ENCODE data around the gene FXYD3.

FXYD3 gene

DNA sequence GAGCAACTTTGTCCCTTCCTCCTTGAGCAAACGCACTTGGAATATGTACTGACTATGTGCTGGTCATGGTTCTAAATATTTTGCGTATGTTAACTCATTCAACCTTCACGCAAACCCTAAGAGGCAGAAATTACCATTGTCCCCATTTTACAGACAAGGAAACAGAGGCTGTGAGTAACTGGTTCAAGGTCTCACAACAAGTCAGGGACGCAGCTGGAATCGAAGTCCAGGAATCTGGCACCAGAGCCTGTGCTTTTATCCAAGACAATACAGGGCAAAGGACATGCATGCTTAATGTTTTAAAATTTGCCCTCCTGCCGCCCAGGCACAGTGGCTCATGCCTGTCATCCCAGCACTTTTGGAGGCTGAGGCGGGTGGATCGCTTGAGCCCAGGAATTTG lies 44.0 kb downstream of the FXYD3 start:
- no peak for TF ChIP-seq CTCF (IDR thresholded peaks at IDR 0.05; ENCODE audit: insufficient read depth, low read length)
- no peak for TF ChIP-seq GABPA (IDR thresholded peaks at IDR 0.05; ENCODE audit: low read depth)
- TF ChIP-seq SPI1 (IDR thresholded peaks at IDR 0.05; ENCODE audit: borderline replicate concordance, low read depth), result no peak
- no peak for TF ChIP-seq POLR2AphosphoS5 (IDR thresholded peaks at IDR 0.05; ENCODE audit: low read depth)
- no peak for TF ChIP-seq REST (IDR thresholded peaks at IDR 0.05; ENCODE audit: insufficient replicate concordance, low read depth)
- Histone ChIP-seq H3K27ac (replicated peaks) (no peak overlapping the region), H3K27me3 (ENCODE audit: insufficient read depth, poor library complexity, severe bottlenecking) (no peaks in the 10 kb centered on the region), H3K4me3 (replicated peaks; ENCODE audit: insufficient read depth, low read length) (no peak overlapping the region)
- DNase-seq (ENCODE audit: low read depth in 1 of 2, low spot score in 1 of 2), result no peak

DNA sequence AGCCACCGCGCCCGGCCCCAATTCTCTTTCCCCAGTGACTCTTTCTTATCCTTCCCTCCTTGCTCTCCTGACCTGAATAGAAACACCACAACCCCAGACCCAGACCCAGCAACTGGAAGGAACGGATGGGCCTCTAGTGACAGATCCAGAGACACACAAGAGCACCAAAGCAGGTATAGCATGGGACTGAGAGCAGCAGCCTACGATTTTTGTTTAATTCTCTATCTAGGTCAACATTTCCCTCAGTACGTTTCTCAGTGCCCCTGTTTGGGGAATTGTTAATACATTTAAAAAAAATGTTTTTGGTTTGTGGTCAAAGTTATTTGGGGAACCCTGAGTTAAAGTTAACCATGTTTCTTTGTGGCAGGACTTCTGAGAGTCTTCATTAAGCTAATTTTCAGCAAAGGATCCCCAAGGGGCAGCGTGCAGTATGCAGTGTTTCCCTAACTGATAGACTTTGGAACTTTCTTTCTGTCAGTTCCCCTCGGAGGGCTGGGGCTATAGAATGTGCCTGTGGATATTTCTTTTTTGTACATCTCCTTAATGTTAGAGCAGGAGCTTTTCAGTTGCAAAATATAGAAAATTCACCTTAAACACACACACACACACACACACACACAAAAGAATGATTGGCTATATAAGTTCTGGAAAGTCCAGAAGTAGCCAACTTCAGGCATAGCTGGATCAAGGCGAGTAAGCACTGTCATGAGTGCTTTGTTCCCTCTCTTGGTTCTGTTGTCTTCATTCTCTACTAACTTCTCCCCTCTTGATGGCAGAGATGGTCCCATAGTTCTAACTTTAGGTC lies 45.2 kb downstream of the FXYD3 start:
- H3K27me3 ChIP-seq (ENCODE audit: insufficient read depth, poor library complexity, severe bottlenecking), result no peaks in the 10 kb centered on the region
- H3K4me3 ChIP-seq (replicated peaks; ENCODE audit: insufficient read depth, low read length), result no peak overlapping the region
- TF ChIP-seq GABPA (IDR thresholded peaks at IDR 0.05; ENCODE audit: low read depth) (no peak), CTCF (IDR thresholded peaks at IDR 0.05; ENCODE audit: insufficient read depth, low read length) (no peak), REST (IDR thresholded peaks at IDR 0.05; ENCODE audit: insufficient replicate concordance, low read depth) (no peak), SPI1 (IDR thresholded peaks at IDR 0.05; ENCODE audit: borderline replicate concordance, low read depth) (no peak), POLR2AphosphoS5 (IDR thresholded peaks at IDR 0.05; ENCODE audit: low read depth) (no peak)
- no peak for DNase-seq (ENCODE audit: low read depth in 1 of 2, low spot score in 1 of 2)
- no peak overlapping the region for H3K27ac ChIP-seq (replicated peaks)

GRCh38 chr19:35161434-35161743 lies 45.8 kb downstream of the FXYD3 start:
- no peak overlapping the region for H3K27ac ChIP-seq (replicated peaks)
- no peak overlapping the region for H3K4me3 ChIP-seq (replicated peaks; ENCODE audit: insufficient read depth, low read length)
- DNase-seq (ENCODE audit: low read depth in 1 of 2, low spot score in 1 of 2), result no peak
- H3K27me3 ChIP-seq (ENCODE audit: insufficient read depth, poor library complexity, severe bottlenecking), result no peaks in the 10 kb centered on the region
- TF ChIP-seq GABPA (IDR thresholded peaks at IDR 0.05; ENCODE audit: low read depth), result no peak
- no peak for TF ChIP-seq REST (IDR thresholded peaks at IDR 0.05; ENCODE audit: insufficient replicate concordance, low read depth)
- no peak for TF ChIP-seq SPI1 (IDR thresholded peaks at IDR 0.05; ENCODE audit: borderline replicate concordance, low read depth)
- TF ChIP-seq POLR2AphosphoS5 (IDR thresholded peaks at IDR 0.05; ENCODE audit: low read depth), result no peak
- no peak for TF ChIP-seq CTCF (IDR thresholded peaks at IDR 0.05; ENCODE audit: insufficient read depth, low read length)

All from HL-60 (cell line).